Muscle of arm (tissue), 12 donors: ENCODE data around the gene TXK. TPM values are rescaled to one million over a fixed set of nuclear protein-coding genes. Genes with fewer than 3 reads are reported as not detected.

Experiments
- DNase-seq: peaks from one replicate; pipeline ENCODE4 v3.0.0-alpha.2; 2013
- polyA plus RNA-seq, 12 donors: library from polyadenylated mRNA; unstranded; fragments of 120-200 nt; gene quantifications; one replicate each; pipeline ENCODE4 v1.2.1, GENCODE V29; 2013; ENCODE audit not compliant: insufficient read length in 12 of 12

The TXK gene
- polyA plus RNA-seq, 12 donors, result 0.36 to 1.9 (median 0.63) TPM; not detected in 2

GRCh38 chr4:48024522-48024921 lies 109.5 kb downstream of the TXK start:
- DNase-seq, result no peak

DNA sequence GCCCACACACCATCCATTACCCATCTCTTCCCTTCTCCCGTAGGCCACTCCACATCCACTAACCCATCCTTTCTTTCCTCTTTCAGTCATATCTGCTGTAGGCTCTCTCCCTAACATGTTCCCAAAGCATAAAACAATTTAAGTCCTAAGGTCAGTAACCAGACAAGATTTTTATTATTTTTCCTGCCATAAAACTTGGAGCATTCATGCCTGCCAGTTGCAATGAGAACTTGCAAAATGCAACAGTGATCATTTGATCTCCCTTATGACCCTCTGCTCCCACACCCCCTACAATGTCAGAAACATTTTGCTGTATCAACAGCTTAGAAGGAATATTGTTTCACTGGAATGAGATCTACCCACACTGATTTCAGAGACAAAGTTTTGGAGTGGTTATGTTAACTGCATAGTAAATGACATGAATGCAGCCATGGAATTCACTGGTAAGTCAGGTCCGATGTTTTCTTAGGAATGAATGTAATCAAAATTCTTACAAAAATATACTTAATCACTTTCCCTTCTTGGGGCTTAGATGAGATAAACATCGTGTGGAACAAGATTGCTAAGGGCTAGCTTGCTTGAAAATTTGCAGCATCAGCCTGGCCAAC lies 111.8 kb downstream of the TXK start:
- no peak for DNase-seq

DNA sequence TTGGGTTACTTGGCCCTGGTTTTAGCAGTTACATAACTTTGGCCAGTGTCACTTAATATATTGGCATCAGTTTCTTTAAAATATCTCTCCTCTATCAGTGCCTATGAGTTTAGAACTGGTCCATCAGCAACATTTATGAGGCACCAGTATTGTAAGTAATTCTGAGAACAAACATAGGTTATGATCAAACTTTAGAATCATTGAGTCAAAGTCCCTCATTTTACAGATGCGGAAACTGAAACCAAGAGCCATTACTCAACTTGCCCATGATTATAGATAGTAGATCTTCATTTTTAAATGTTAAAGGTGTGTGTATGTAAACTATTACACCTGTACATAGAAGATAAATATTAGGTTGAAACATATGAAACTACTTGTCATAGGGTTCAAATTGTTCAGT lies 113.0 kb downstream of the TXK start:
- DNase-seq, result no peak

- DNase-seq, result no peak
Measured at GRCh38 chr4:48018112-48018511, 115.9 kb downstream of the TXK start.

DNA sequence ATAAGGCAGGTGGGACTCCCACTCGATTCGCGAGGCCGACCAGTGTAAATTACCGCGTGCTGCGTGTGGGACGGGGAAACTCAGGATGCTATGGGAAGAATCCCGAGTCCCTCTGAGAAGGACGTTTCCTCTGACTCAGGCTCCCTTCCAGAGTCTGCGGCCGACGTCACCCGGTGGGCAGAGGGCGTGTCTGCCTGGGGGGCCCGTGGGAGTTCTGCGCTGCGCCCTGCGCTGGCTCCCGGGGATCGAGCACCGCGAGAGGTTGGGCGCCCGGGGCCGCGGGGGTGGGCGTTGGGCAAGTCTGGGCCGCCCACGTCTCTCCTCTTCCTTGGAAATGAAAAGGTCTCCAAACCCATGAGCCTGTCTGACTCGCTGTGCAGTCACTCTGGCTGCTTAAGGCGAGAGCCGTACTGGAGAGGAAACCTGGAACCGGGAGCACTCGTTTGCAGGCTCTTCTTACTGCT lies 116.9 kb downstream of the TXK start:
- DNase-seq, result no peak

Other genes starting within 250 kb of the TXK start
- 10 to 100 TPM in 7 of 12 donors, 1 to 10 TPM in 4, not detected in 1; 8.1 to 14.7 (median 11.5) TPM for gene NFXL1, start 219.7 kb downstream of the TXK start, polyA plus RNA-seq
- 1 to 10 TPM in 4 of 12 donors, under 1 TPM in 5, not detected in 3; 0.37 to 2.1 (median 0.94) TPM for gene CNGA1, start 117.6 kb downstream of the TXK start, polyA plus RNA-seq
- gene NIPAL1, start 117.5 kb downstream of the TXK start, polyA plus RNA-seq, result 1 to 10 TPM in 11 of 12 donors, not detected in 1; 1.1 to 9.7 (median 5.6) TPM
- 1 to 10 TPM in 5 of 12 donors, under 1 TPM in 5, not detected in 2; 0.49 to 3.3 (median 1.0) TPM for gene TEC, start 135.6 kb upstream of the TXK start, polyA plus RNA-seq
- 100 to 1,000 TPM in 2 of 12 donors, 10 to 100 TPM in 9, not detected in 1; 55.7 to 115 (median 65.8) TPM for gene SLAIN2, start 207.3 kb upstream of the TXK start, polyA plus RNA-seq